B cell (primary cell): ENCODE measurements around the gene OR8D1.

Experiments
- CTCF ChIP-seq: fragments of 200-600 bp; IDR thresholded peaks from one replicate; pipeline ENCODE4 v1.8.0; 2022; ENCODE audit warnings: antibody characterized with exemption, mild to moderate bottlenecking
- EZH2 ChIP-seq: IDR thresholded peaks from 2 replicates; pipeline ENCODE4 v1.6.1; 2012; ENCODE audit warnings: borderline replicate concordance, low read depth, mild to moderate bottlenecking, moderate library complexity, low read length; ENCODE audit not compliant: insufficient read depth, poor library complexity, severe bottlenecking

GRCh38 chr11:124277207-124277606 lies 36.5 kb downstream of the OR8D1 start:
- no peak for TF ChIP-seq CTCF
- no peak for TF ChIP-seq EZH2
